ENCODE data around the gene ORAI2. TPM values are rescaled to one million over a fixed set of nuclear protein-coding genes. Genes with fewer than 3 reads are reported as not detected.

The ORAI2 gene
- total and polyA plus RNA-seq, 2 of the 8 experiments (the other 6 are each of a cell fraction or from before 2014, with no cell fraction given): 20.7 to 35.2 TPM

DNA sequence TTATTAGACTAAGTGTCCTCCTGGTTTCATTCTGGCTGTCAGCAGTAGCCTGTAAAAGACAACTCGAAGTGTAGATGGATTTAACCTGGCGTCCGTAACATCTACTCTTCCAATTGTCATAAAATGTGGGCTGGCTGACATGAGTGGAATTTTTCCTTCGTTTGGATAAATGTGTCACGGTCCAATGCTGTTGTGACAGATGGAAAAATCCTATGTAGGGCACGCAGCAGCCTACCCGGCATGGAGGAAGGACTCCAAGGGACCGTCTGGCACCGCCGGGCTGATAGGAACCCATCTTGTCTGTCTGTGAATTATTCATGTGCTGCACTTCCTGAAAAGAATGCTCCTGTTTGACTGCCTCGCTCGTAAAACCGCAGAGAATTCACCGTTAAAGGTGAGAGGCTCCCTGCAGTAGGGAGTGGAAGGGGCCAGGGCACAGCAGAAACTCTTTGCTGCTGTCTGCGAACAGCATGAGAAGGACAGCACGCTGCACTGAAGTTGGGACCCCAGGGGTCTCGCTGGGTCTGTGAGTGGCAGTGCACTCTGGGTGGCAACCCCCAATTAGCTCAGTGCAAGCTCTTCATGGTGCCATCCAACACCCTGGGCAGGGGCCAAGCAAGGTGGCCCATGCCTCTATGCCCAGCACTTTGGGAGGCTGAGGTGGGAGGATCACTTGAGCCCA lies 1.6 kb upstream of the ORAI2 start:
- Histone ChIP-seq H3K27ac (ENCODE audit: low read depth, low read length) (no peak overlapping the region), H3K36me3 (ENCODE audit: control insufficient read depth in 2 of 4, insufficient read depth in 4 of 4, low read length in 3 of 4) (peaks cover 0 to 3% (median 0%) of the 10 kb centered on the region in 4 experiments; a peak in 2 of 8 replicates), H3K23me2 (ENCODE audit: low read depth, low read length) (peaks cover 3% of the 10 kb centered on the region; the same call in 1 of the 2 replicates), H3K79me1 (ENCODE audit: low read depth, low read length) (no peaks in the 10 kb centered on the region), H3K23ac (ENCODE audit: insufficient read length) (no peak overlapping the region), H3K4ac (replicated peaks; ENCODE audit: insufficient read length, low read depth, low read length) (no peak overlapping the region), H2BK120ac (replicated peaks; ENCODE audit: low read depth, low read length) (no peak overlapping the region), H4K20me1 (replicated peaks in 1 of 2; ENCODE audit: control insufficient read depth in 1 of 2, insufficient read depth in 2 of 2, low read length in 2 of 2) (peaks cover 0 to 3% of the 10 kb centered on the region in 2 experiments), H3K9me3 (ENCODE audit: insufficient read depth in 2 of 2, low read depth in 1 of 2, low read length in 1 of 2) (no peaks in the 10 kb centered on the region), H3K56ac (replicated peaks; ENCODE audit: insufficient read length, low read depth, low read length) (no peak overlapping the region), H3K79me2 (ENCODE audit: control insufficient read depth in 1 of 2, insufficient read depth in 2 of 2, low read length in 2 of 2) (no peaks in the 10 kb centered on the region), H3K9ac (replicated peaks in 1 of 4; ENCODE audit: extremely low read depth in 1 of 4, low read depth in 3 of 4, low read length in 3 of 4) (no peak overlapping the region), H4K5ac (ENCODE audit: insufficient read length, low read depth, low read length) (no peak overlapping the region), H2BK20ac (ENCODE audit: low read length) (no peak overlapping the region), H2BK12ac (ENCODE audit: low read depth, low read length) (no peak overlapping the region), H2AFZ (ENCODE audit: low read length) (no peak overlapping the region), H2AK5ac (ENCODE audit: low read depth, low read length) (0 out of 2 replicates have a peak overlapping the region, but pooled peaks have one; percentile 20), H4K8ac (ENCODE audit: extremely low read depth, insufficient read depth, low read length) (no peak overlapping the region), H3K27me3 (replicated peaks in 1 of 4; ENCODE audit: control insufficient read depth in 3 of 4, extremely low read depth in 1 of 4, insufficient read depth in 3 of 4, low read length in 3 of 4) (no peaks in the 10 kb centered on the region), H3K14ac (ENCODE audit: insufficient read length) (no peak overlapping the region), H4K91ac (replicated peaks; ENCODE audit: insufficient read length, low read length) (no peak overlapping the region), H2BK5ac (ENCODE audit: low read depth, low read length) (0 out of 2 replicates have a peak overlapping the region, but pooled peaks have one; percentile 1), H3K18ac (ENCODE audit: extremely low read depth, low read length) (no peak overlapping the region), H3K4me2 (ENCODE audit: insufficient read depth in 1 of 2, low read depth in 2 of 2, low read length in 2 of 2) (no peak overlapping the region), H3K4me1 (replicated peaks in 1 of 4; ENCODE audit: control insufficient read depth in 3 of 4, insufficient read depth in 4 of 4, low read length in 3 of 4) (peaks cover 0 to 8% (median 5%) of the 10 kb centered on the region in 4 experiments; a peak in 5 of 7 replicates), H2BK15ac (ENCODE audit: low read length) (no peak overlapping the region), H3K4me3 (ENCODE audit: extremely low read depth in 1 of 4, insufficient read depth in 2 of 4, low read depth in 3 of 4, low read length in 4 of 4) (no peak overlapping the region)
- 83% methylated on average over 17 of the region's 17 CpGs; no CpG with 5 or more reads in 1 of the 2 experiments for WGBS, 2 experiments (ENCODE audit: extremely low coverage in 1 of 2, insufficient coverage in 1 of 2, insufficient read length in 1 of 2, insufficient replicate concordance in 2 of 2, low coverage in 1 of 2, low lambda C conversion rate in 2 of 2, missing lambda C conversion rate in 1 of 2)
- FAIRE-seq (no peak), DNase-seq (ENCODE audit: low read depth in 1 of 2, low spot score in 2 of 2) (no peak)
- ChIA-PET CTCF (ENCODE audit: partially characterized antibody) (interaction anchor here (0.6 to 1.4 kb wide), 5 partner anchors 18 to 1215 kb away, joined by 3 to 5 read pairs (median 4); no protein-coding TSS in a partner anchor), POLR2A (ENCODE audit: partially characterized antibody) (interaction anchor here (0.7 to 2.3 kb wide), 3 partner anchors 10 to 35 kb away, joined by 3 to 8 read pairs (median 3); partner anchors contain the start of gene PRKRIP1)
- TF ChIP-seq EGR1 (IDR thresholded peaks at IDR 0.05; ENCODE audit: borderline replicate concordance, low read depth, low read length): no peak
